GM18907 (cell line): ENCODE measurements around the gene TRPC4AP.

Experiments used
- ATAC-seq: cut with Tn5 transposase; IDR thresholded peaks from one replicate; pipeline ENCODE4 v1.9.1; 2021; ENCODE audit warnings: mild to moderate bottlenecking, moderate library complexity; ENCODE audit not compliant: unreplicated experiment

Gene TRPC4AP

DNA sequence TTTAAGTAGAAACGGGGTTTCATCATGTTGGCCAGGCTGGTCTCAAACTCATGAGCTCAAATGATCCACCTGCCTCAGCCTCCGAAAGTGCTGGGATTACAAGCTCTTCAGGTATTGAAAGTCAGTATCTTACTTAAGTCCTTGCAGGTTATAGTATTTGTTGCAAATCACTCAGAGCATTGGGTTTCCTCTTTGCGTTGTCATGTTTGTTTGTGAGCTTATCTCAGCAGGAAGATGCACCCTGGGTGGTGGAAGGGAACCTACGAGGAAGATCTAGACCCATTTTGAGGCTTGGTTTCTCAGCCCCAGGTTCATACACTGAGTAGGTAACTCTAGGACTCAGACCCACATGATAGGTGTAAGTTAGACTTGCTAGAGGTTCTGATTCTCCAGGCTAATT lies 118.4 kb downstream of the TRPC4AP start:
- no peak for ATAC-seq

DNA sequence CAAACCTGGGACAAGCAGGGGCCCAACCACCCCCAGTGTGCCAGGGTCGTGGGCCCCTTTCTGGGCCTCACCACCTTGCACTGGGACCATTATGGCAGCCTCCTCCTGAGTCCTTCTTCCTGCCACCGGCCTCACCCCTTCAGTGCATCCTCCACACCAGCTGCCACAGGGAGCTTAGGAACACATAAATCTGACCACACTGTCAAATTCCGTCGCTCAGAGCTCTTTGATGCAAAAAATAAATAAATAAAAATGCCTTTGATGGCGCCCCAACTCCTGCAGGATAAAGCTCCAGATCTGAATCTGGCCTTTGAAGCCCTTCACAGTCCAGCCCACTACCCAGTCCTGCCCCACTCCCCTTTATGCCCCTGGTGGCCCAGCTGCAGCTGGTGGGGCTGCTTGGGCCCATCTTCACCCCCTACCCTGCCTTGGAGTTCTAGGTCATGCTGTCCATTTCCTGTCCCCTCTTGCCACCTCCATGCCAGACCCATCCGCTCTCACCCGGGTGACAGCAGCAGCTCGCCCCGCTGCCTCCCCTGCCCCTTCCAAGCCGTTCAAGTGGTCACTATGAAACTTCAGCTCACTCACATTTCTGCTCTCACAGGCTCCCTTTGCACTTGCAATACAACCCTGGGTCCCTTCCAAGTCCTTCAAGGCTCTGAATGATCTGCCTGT lies 120.9 kb downstream of the TRPC4AP start:
- no peak for ATAC-seq

DNA sequence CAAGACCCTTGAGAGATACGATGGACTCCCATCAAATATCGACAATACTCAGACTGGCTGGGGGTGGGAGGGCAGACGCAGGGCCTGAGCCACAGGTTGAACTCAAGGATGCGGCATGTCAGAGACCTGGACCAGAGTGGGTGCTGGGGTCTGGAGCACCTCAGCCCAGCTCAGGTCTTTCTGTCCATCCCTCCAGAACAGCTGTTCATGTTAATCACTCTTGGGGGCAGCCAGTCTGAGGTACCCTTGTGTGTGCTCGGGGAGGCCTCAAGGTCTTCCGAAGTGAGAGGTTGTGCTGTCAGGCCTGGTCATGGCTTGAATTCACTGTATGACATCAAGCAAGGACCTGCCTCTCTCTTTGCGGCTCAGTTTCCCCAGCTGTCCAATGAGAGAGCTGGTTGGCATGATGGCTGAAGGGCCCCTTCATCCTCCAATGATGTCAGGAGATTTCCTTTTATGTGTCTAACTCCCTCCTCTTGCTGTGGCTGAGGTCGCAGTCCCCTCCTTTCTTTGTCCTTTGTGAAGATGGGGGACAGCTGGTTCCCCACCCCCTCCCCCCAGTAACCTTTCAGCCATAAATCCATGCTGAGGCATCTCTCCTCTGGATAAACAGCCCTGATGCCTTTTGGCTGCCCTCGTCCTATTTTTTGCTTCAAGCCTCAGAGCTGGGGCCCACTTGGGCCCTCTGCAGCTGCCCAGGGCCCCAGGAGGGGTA lies 121.6 kb downstream of the TRPC4AP start:
- no peak for ATAC-seq

DNA sequence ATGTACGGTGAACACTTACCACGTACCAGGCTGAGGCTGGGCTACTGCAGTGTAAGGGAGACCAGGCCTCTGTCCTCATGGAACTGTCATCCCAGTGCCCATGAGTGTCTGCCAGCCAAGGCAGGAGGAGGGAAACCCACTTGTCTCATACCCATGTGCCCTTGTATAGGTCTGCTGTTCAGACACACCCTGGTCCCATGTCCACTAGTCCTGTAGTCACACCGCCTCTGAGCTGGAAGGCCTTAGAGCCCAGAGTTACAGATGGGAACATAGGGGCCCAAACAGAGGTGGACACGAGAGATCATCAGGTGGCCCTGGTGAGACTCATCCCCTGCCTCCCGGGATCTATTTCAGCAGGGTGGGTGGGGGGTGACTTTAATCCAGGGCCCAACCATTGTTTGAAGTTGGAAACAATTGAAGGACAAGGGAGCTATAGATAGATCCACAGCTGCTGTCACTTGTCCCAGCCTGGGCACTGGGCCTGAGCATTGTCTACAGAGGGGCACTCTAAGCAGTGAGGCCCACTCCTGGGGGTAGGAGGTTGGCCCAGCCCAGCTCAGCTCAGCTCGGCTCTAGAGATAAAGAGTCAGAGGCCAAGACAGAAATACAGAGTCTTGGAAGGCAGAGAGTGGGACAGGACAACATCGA lies 122.3 kb downstream of the TRPC4AP start:
- no peak for ATAC-seq

DNA sequence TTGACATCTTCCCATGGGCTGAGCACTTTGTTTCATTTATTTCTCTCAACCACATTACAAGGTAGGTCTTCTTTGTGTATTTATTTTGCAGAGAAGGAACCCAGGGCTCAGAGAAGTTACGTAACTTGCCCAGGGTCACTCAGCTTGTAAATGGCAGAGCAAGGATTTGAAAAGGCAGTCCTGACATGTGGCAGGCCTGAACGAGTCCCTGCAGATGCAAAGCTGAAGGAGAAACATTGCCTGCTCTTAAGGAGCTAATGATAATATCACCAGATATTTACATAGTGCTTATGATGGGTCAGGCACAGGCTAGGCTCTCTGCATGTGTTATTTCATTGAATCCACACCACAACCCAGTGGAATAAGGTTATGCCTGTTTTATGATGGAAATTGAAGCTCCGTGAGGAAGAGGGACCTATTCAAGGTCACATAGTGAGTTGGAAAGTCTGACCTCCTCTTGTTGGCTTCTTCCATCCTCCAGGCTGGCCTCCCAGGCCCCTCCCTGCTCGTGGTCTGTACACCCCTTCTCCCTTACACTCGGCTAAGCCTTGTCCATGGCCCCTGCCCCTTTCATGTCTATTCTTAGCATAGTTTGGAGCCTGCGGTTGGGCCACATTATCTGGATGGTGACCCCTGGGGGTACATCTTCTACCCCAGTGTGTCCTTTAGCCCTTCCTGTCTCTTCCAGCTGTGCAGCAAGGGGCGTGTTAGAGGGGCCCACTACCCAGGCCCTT lies 124.4 kb downstream of the TRPC4AP start:
- ATAC-seq, result no peak

DNA sequence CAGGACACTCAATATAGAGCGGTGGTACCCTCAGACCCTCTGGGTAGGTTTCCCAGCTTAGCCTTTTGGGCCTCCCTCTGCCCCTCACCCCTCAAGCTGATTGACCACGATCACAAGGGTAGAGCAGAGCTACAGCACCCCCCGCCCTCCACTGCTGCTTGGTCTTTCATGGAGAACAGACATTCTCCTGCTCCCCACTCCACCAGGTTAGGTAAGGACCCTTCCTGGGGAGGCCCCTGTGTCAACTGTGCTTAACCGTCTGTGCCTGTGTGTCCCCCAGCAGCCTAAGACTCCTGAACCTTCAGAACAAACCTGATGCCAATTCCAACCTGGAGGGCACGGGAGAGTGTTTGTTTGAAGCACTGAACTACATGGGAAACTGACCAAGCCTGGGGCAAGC lies 125.2 kb downstream of the TRPC4AP start:
- no peak for ATAC-seq

GRCh38 chr20:34965051-34965450 lies 127.6 kb downstream of the TRPC4AP start:
- ATAC-seq, result no peak

DNA sequence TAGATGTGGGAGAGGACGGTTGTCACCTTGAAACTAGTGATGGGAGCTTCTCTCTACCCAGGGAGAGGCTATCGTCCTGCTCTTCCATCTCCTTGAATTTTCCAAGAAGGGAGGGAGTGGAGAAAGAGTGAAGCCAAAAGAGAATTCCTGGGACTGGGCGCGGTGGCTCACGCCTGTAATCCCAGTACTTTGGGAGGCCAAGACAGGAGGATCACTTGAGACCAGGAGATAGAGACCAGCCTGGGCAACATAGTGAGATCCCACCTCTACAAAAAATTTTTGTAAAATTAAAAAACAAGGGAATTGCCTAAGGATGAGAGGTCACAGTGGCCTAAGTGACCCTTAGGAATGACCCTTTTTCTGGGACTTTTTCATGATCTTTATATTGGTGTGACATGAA lies 128.1 kb downstream of the TRPC4AP start:
- no peak for ATAC-seq

GRCh38 chr20:34956751-34957472 lies 135.7 kb downstream of the TRPC4AP start:
- ATAC-seq, result no peak

GRCh38 chr20:34956041-34956458 lies 136.6 kb downstream of the TRPC4AP start:
- ATAC-seq, result no peak

- peak; percentile 91 for ATAC-seq
Observed at GRCh38 chr20:34955231-34956040, 137.2 kb downstream of the TRPC4AP start, which contains the start of the genes GSS and MYH7B. Gene GSS, minus strand, starts transcription at chr20:34955806. Its CDS starts 3,954 bp downstream, at chr20:34951852. Gene MYH7B, plus strand, starts transcription at chr20:34955868. Its CDS starts 22,138 bp downstream, at chr20:34978006.

DNA sequence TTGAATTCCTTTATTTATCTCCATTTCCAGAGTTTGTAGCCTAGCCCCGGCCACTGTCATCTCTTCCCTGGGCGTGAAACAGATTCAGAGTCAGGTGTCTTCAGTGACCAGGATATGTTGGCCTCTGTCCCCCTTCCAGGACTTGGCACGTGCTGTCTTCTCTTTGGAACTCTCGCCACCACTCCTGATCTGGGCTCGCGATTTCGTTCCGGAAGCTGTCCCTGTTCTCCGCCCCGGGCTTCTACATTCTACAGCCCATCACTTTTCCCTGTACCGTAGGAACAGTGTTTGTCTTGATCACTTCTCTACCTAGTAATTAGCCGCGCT lies 137.7 kb downstream of the TRPC4AP start:
- ATAC-seq, result peak; percentile 5

GRCh38 chr20:34953960-34954359 lies 138.6 kb downstream of the TRPC4AP start:
- no peak for ATAC-seq

GRCh38 chr20:34952671-34953070 lies 139.9 kb downstream of the TRPC4AP start:
- no peak for ATAC-seq
